GM19452 (cell line): Measurements from ENCODE around the gene MYO10.

Experiments used
- ATAC-seq: cut with Tn5 transposase; IDR thresholded peaks from one replicate; pipeline ENCODE4 v1.9.1; 2021; ENCODE audit not compliant: unreplicated experiment

Gene MYO10

GRCh38 chr5:16943846-16944678 lies 8.0 kb upstream of the MYO10 start:
- no peak for ATAC-seq

DNA sequence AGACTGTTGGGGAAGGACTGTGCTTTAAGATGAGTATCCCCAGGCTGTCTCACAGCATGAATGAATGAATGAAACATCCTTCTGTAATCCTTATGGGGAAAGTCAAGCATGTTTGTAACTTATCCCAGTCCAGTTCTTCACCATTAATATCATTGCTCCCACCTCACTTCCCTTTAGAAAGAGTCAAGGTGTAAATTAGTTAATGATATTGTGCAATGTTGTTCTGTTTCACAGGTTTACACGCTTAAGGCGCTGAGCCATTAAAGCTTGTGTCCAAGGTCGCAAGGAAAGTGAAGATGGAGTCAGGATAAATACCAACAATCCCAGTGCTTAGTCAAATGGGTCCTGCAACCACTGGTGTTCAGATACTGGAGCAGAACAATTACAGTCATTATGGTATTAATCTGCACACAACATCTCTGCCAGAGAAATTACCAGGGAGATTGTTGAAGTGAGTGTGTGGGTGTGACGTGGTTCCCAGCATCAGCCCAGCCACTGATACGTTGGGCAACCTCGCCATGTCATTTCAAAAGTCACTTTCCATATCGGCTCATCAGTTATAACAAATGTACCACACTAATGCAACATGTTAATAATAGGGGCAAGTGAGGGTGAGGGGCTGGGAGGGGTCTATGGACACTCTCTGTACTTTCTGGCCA lies 1.5 kb upstream of the MYO10 start:
- ATAC-seq: no peak

- no peak for ATAC-seq
These were observed 926 bp upstream of the MYO10 start for GRCh38 chr5:16936989-16937438.

DNA sequence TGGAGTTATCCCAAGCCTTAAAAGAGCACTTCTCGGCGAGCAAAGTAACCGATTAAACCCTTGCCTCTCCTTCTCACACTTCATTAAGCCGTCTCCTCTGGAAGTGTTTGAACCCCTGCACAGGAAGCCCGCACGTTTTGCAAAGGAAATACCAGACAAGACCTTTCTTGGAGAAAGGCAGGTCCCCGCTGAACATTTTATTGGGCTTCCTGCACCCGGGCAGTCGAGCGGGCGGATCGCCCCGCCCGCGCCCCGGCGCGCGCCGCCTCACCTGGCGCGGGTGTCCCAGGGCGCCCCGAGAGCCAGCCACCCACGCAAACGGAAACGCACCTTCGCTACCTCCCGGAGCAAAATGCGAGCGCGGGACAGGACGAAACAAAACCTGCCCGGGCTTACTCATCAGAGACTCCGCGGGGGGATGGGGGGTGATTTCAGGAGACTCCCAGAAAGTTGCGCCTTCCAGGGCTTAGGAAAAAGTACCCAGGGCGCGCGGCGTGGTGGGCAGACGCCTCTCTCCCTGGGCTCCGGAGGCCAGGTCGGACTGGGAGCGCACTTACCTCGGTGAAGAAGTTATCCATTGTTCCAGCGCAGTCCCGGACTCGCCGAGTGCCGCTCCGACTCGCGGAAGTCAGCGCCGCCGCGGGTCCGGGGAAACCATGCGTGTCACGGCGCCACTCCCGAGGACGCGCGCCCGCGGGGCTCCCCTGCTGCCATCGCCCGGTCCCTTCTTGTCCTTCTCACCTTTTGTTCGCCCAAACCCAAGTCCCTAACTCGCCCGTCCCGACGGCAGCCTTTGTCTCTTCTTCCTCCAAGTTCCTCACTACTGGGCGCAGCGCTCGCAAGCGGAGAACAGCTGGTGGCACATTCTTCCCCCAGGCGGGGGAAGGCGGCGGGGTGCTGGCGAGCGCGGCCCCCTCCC lies 598 bp downstream of the MYO10 start:
- ATAC-seq: peak; percentile 53

- no peak for ATAC-seq
These were observed 1.4 kb downstream of the MYO10 start for GRCh38 chr5:16934677-16935153.

- peak; percentile 60 for ATAC-seq
These were observed 2.0 kb downstream of the MYO10 start for GRCh38 chr5:16934123-16934522.

- ATAC-seq: no peak
These were observed 2.8 kb downstream of the MYO10 start for GRCh38 chr5:16933337-16933736.

DNA sequence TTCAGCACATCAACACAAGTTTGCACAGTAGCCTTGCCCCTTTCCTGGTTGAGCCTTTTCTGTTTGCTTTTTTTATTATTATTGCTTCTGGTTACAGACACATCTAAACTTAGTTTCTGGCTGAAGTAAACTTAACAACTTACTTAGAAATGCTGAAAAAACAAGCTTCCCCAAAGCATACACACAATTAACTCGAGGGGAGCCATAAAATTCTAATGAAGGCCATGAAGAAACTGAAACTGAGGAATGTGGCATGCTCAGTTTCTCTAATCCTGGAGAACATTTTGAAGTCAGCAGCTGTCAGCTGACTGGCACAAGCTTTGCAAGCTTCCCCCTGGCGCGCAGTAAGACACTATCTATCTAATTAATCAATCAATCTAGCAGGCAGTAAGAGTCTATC lies 3.7 kb downstream of the MYO10 start:
- ATAC-seq: no peak

DNA sequence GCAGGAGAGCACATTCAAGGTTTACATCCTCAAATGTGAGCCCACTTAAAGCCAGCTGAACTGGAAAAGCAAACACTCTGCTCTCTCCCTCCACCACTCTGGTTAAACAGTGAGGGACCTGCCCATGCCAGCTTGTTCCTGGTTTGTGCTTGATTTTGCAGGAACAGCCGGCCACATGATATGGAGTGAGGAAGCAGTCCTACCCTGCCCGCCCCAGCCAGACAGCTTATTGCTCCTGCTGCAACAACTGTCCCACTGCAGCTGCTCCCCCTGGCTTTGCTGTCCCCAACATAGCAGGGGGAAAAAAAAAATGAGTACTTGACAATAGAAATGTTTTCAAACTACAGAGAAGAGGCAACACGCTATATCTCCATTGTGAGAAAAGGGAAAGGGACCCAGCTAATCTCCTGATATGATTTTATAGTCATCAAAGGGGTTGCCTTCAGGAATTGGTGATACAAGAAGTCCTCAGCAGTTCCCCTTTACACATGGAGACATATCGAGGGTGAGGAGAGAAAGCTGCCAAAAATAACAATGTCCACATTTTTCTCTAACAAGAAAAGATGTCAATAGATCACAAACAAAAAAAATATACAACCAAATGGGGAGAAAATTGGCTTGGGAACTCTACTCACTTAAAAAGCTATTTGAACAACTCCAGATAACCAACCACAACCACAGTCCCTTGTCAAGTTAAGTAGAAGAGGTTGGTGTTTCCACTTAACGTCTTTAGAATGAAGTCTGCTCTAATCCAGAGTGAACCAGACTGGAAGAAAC lies 4.6 kb downstream of the MYO10 start:
- no peak for ATAC-seq

GRCh38 chr5:16930496-16930895 lies 5.6 kb downstream of the MYO10 start:
- no peak for ATAC-seq

- ATAC-seq: no peak
These were observed 6.3 kb downstream of the MYO10 start for GRCh38 chr5:16929831-16930230.

GRCh38 chr5:16929347-16929746 lies 6.7 kb downstream of the MYO10 start:
- no peak for ATAC-seq

- ATAC-seq: no peak
These were observed 8.5 kb downstream of the MYO10 start for GRCh38 chr5:16927613-16928012.

DNA sequence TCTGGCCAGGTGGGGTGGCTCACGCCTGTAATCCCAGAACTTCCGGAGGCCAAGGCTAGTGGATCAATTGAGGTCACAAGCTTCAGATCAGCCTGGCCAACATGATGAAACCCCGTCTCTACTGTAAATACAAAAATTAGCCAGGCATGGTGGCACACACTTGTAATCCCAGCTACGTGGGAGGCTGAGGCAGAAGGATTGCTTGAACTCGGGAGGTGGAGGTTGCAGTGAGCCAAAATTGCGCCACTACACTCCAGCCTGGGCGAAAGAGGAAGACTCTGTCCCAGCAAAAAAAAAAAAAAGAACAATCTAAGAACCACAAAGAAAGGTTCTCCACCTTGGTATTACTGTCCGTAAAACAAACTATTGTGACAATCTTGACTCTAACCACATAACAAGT lies 9.7 kb downstream of the MYO10 start:
- ATAC-seq: no peak

DNA sequence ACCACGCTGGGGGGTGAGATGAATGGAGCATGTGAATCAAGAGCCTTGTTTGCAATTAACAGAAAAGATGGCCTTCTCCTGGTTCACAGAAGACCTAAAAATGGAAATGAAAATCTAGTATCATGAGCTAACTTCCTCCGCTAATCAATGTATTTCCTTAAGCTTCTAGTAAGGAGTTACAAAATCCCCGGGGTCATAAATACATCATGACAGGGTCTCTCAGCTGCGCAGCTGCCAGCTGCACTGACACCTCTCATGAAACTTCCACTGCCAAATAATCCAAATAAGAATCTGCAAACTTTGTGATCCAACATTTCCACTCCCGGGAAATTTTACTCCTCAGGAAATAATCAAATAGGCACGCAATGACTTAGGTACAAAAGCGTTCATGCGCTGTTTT lies 11.9 kb downstream of the MYO10 start:
- ATAC-seq: no peak

DNA sequence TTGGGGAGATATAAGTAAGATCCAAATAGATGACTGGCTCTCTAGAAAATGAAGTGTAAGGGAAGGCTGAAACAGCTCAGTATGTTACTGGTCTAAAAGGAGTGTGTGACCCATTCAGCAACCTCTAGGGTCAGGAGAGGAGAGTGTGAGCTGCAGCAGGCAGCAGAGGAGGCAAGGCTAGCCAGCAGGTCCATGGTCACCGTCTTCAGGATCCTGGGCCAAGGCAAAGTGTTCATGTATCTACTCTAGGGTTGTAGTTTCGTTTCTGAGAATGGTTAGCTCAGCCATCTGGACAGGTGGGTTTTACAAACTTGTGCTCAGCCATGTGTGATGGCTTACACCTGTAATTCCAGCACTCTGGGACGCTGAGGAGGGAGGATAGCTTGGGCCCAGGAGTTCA lies 13.7 kb downstream of the MYO10 start:
- ATAC-seq: peak; percentile 56

DNA sequence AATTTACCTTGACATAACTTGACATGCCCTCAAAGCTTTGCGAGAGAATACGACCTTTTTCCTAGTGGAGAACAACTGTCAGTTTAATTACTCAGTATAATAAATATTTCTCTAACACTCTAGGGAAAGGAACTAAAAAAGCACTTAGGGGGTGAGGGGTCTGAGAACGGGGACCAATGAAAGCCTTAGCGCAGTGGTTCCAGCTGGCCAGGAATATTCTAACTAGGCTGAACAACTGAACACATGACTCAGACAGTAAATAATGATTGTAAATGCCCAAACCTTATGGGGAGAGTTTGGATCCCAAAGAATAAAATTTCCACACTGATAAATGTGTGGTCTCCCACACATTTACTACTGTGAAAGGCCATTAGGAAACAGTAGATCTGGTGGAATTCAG lies 14.9 kb downstream of the MYO10 start:
- ATAC-seq: no peak

DNA sequence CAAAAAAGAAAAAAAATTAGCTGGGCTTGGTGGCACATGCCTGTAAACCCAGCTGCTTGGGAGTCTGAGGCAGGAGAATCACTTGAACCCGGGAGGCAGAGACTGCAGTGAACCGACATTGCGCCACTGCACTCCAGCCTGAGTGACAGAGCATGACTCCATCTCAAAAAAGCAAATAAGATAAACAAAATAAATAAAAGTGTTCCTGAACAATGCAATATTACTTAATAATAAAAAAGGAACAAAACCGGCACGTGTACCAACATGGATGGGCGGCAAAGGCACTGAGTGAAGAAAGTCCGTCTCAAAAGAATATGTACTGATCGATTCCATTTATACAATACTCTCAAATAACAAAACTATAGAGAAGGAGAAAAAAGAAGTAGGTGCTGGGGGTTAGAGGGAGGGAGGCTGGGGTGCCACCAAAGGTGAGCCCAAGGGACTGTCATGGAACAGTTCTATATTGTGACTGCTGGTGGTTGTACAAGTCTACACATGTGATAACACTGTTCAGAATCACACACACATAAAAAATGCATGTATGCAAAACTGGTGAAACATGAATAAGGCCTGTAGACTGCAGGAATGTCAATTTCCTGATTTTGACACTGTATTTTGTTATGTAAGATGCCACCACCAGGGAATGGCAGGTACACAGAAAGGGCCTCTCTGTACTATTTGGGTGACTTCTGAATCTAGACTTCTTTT lies 15.8 kb downstream of the MYO10 start:
- no peak for ATAC-seq

- no peak for ATAC-seq
These were observed 17.0 kb downstream of the MYO10 start for GRCh38 chr5:16918891-16919671.
